Stomach smooth muscle (tissue), 2 donors: ENCODE data around the gene TMEM109.

Source experiments
- H3K27ac ChIP-seq: one replicate; pipeline ENCODE4 v1.7.0; 2013; ENCODE audit warnings: mild to moderate bottlenecking, low read length, inconsistent platforms
- H3K27me3 ChIP-seq, 2 donors: one replicate each; pipeline ENCODE4 v1.7.0; 2013; ENCODE audit warnings: low read length in 2 of 2; ENCODE audit not compliant: insufficient read depth in 2 of 2, control insufficient read depth in 1 of 2
- H3K36me3 ChIP-seq, 2 donors: one replicate each; pipeline ENCODE4 v1.7.0; 2013; ENCODE audit warnings: low read length in 2 of 2; ENCODE audit not compliant: control insufficient read depth in 2 of 2, insufficient read depth in 2 of 2
- H3K4me1 ChIP-seq: one replicate; pipeline ENCODE4 v1.7.0; 2013; ENCODE audit warnings: low read length; ENCODE audit not compliant: control insufficient read depth, insufficient read depth
- H3K4me3 ChIP-seq, 2 donors: one replicate each; pipeline ENCODE4 v1.7.0; 2013; ENCODE audit warnings: low read length in 2 of 2
- H3K9ac ChIP-seq, 2 donors: one replicate each; pipeline ENCODE4 v1.7.0; 2013; ENCODE audit warnings: low read length in 2 of 2, mild to moderate bottlenecking in 1 of 2
- H3K9me3 ChIP-seq, 2 donors: one replicate each; pipeline ENCODE4 v1.7.0; 2013; ENCODE audit warnings: low read length in 2 of 2; ENCODE audit not compliant: control insufficient read depth in 2 of 2
- donor health status: healthy.
- donor health status: Pancreatic carcinoma.

TMEM109 gene

DNA sequence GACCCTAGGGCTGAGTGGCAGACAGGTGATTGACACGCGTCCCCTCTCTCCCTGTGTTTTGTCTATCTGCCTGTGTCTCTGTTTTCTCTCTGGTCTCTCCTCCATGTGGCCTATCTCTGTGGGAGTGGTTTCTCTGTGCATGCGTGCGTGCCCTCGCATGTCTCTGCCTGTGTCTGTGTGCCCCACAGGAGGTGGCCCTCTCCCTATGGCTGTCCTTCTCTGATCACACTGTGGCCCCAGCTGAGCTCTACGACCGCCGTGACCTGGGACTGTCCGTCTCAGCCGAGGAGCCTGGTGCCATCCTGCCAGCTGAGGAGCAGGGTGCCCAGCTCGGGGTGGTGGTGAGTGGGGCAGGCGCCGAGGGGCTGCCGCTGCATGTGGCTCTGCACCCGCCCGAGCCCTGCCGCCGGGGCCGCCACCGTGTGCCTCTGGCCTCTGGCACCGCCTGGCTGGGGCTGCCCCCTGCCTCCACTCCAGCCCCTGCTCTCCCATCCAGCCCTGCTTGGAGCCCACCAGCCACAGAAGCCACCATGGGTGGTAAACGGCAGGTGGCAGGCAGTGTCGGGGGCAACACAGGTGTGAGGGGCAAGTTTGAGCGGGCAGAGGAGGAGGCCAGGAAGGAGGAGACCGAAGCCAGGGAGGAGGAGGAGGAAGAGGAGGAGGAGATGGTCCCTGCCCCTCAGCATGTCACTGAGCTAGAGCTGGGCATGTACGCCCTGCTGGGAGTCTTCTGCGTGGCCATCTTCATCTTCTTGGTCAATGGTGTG, 21.9 kb downstream of the TMEM109 start:
- H3K4me1 ChIP-seq = no peaks in the 10 kb centered on the region
- peaks cover 0 to 2% of the 10 kb centered on the region in 2 donors for H3K27me3 ChIP-seq
- no peak overlapping the region for H3K27ac ChIP-seq
- no peak overlapping the region for H3K4me3 ChIP-seq
- no peaks in the 10 kb centered on the region for H3K9me3 ChIP-seq
- no peak overlapping the region for H3K9ac ChIP-seq
- H3K36me3 ChIP-seq = peaks cover 3 to 7% of the 10 kb centered on the region in 2 donors

DNA sequence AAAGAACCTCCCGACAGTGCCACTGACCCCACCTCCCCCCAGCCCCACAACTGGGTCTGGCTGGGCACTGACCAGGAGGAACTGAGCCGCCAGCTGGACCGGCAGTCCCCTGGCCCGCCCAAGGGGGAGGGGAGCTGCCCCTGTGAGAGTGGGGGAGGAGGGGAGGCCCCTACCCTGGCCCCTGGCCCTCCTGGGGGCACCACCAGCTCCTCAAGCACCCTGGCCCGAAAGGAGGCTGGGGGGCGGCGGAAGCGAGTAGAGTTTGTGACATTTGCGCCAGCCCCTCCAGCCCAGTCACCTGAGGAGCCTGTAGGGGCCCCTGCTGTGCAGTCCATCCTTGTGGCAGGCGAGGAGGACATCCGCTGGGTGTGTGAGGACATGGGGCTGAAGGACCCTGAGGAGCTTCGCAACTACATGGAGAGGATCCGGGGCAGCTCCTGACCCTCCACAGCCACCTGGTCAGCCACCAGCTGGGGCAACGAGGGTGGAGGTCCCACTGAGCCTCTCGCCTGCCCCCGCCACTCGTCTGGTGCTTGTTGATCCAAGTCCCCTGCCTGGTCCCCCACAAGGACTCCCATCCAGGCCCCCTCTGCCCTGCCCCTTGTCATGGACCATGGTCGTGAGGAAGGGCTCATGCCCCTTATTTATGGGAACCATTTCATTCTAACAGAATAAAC, 22.6 kb downstream of the TMEM109 start:
- H3K4me3 ChIP-seq = no peak overlapping the region
- H3K27me3 ChIP-seq = peaks cover 0 to 2% of the 10 kb centered on the region in 2 donors
- H3K4me1 ChIP-seq = no peaks in the 10 kb centered on the region
- H3K9me3 ChIP-seq = no peaks in the 10 kb centered on the region
- H3K9ac ChIP-seq = no peak overlapping the region
- H3K27ac ChIP-seq = no peak overlapping the region
- peaks cover 3 to 11% of the 10 kb centered on the region in 2 donors for H3K36me3 ChIP-seq

DNA sequence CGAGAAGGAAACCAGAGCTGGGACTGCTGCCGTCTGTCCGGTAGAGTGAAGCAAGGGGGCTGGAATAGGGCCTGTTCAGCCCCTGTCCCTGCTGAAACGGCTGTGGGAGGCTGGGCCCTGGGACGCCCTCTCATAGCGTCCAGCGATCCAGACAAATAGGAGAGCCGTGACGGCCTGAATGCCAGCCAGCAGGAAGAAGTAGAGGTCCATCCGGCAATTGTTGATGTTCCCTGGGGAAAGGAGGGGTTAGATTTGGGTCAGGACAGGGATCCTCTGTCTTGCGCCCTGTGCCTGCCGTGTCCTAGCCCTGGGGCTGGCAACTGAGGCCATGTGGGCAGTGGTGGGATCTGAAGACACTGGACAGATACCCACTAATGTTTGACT, 23.2 kb downstream of the TMEM109 start:
- H3K27me3 ChIP-seq = peaks cover 0 to 2% of the 10 kb centered on the region in 2 donors
- H3K27ac ChIP-seq = no peak overlapping the region
- no peak overlapping the region for H3K4me3 ChIP-seq
- H3K36me3 ChIP-seq = peaks cover 3 to 14% of the 10 kb centered on the region in 2 donors
- H3K4me1 ChIP-seq = no peaks in the 10 kb centered on the region
- no peak overlapping the region for H3K9ac ChIP-seq
- no peaks in the 10 kb centered on the region for H3K9me3 ChIP-seq

DNA sequence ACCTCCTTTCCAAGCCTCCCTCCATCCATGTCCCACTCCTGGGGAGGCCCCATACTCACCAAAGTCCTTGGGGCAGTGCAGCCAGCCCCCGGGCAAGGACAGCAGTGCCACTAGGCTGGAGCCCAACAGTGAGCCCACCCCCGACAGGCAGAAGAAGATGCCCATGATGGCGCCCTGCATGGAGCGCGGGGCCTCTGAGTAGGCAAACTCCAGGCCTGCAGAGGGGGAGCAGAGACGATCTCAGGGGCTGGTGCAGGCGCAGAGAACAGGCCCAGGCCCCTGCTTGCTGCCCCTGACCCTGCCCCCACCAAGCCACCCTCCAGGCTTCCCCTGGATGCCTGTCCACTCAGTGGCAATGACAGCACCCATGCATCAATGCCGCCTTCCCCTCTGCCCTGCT, 23.9 kb downstream of the TMEM109 start:
- no peaks in the 10 kb centered on the region for H3K9me3 ChIP-seq
- H3K27ac ChIP-seq = no peak overlapping the region
- H3K36me3 ChIP-seq = peaks cover 3 to 17% of the 10 kb centered on the region in 2 donors
- no peaks in the 10 kb centered on the region for H3K4me1 ChIP-seq
- no peak overlapping the region for H3K4me3 ChIP-seq
- H3K9ac ChIP-seq = no peak overlapping the region
- H3K27me3 ChIP-seq = no peaks in the 10 kb centered on the region

DNA sequence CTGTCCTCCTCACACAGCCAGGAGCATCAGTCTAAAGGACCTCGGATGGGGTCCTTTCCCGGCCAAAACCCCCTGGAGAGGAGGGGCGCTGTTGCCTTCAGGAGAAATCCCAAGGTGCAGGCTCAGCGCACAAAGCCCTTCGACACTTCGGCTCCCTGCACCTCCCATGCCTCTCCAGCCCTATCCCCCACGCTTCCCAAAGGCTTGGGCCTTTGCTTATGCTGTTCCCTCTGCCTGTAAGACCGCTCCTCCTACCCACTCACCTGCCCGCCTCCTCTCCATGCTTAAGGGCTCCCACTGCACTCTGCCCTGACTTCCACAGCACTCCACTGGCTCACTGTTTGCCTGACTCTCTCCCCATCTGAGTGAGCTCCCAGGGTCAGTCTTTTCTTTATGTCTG, 24.5 kb downstream of the TMEM109 start:
- H3K27me3 ChIP-seq = no peaks in the 10 kb centered on the region
- H3K36me3 ChIP-seq = peaks cover 3 to 19% of the 10 kb centered on the region in 2 donors
- no peak overlapping the region for H3K4me3 ChIP-seq
- H3K27ac ChIP-seq = no peak overlapping the region
- no peaks in the 10 kb centered on the region for H3K4me1 ChIP-seq
- no peaks in the 10 kb centered on the region for H3K9me3 ChIP-seq
- H3K9ac ChIP-seq = no peak overlapping the region

DNA sequence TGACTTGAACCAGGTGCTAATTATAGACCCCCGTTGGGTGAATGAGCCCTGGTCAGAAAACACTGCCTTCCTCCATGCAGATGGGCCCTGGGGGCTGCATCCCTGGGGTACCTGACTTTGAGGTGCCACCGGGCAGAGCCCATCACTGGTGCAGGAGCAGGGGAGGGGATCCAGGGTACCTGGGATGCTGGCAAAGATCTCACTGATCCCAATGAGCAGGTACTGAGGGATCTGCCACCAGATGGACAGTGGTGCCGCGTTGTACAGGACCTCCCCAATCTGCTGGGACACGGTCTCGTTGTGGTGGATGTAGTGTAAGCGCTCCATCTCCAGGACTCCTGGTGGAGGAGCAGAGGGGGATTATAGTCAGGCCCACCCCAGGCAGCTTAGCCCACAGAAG, 25.3 kb downstream of the TMEM109 start:
- Histone ChIP-seq H3K9me3 (no peaks in the 10 kb centered on the region), H3K27me3 (no peaks in the 10 kb centered on the region), H3K27ac (no peak overlapping the region), H3K4me3 (no peak overlapping the region), H3K36me3 (peaks cover 3 to 20% of the 10 kb centered on the region in 2 donors), H3K9ac (no peak overlapping the region), H3K4me1 (no peaks in the 10 kb centered on the region)

DNA sequence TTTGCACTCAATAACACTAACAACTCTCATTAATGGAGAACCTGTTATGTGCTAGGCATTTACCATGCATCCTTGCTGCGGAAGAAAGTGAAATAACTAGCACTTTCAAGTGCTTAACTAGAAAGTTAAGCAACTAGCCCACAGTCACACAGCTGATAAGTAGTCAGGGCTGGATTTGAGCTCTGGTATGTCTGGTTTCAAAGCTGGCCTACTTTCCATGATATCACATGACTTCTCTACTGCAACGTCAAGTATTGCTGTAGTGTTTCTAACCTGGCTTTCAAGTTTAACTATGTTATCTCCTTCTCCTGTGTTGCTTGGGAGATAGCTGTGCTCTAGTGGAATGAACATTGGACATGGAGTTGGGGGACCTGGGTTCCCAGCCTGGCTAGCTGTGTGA, 25.9 kb downstream of the TMEM109 start:
- Histone ChIP-seq H3K9ac (no peak overlapping the region), H3K4me3 (no peak overlapping the region), H3K27me3 (no peaks in the 10 kb centered on the region), H3K9me3 (no peaks in the 10 kb centered on the region), H3K4me1 (no peaks in the 10 kb centered on the region), H3K27ac (no peak overlapping the region), H3K36me3 (peaks cover 3 to 23% of the 10 kb centered on the region in 2 donors)

DNA sequence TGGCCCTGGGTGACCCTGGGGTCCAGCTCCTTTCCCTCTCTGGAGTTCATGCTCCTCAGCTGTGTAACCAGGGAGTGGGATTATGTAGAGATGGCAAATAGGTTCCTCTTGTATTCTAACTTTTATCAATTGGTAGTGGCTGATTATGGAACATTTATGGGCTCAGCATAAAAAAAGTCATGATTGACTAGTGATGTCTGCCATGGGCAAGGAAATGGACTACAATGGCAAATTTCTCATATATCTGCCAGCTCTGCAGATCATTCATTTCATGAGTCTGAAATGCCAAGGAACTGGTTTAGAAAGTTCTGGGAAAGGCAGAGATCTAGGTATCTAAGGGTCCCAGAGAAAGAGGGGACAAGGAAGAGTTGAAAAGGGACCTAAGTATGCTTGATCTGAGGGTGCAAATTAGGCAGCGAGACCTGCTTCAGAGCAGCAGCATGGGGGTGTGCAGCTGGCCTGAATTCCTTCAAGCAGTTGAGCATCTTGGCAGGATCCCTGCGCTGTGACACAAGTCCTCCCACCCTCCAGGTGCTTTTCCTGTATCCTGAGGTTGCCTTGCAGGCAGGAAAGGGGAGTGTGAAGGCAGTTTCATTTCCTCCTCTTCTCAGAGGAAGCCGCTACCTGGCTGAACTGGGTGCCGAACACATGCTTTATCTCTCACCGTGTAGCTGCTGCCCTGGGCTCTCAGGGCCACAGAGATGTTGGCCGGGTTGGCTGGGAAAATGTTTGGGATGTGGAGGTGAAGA, 27.6 kb downstream of the TMEM109 start:
- Histone ChIP-seq H3K27ac (no peak overlapping the region), H3K9me3 (no peaks in the 10 kb centered on the region), H3K36me3 (peaks cover 6 to 29% of the 10 kb centered on the region in 2 donors), H3K4me1 (no peaks in the 10 kb centered on the region), H3K27me3 (no peaks in the 10 kb centered on the region), H3K9ac (no peak overlapping the region), H3K4me3 (no peak overlapping the region)

DNA sequence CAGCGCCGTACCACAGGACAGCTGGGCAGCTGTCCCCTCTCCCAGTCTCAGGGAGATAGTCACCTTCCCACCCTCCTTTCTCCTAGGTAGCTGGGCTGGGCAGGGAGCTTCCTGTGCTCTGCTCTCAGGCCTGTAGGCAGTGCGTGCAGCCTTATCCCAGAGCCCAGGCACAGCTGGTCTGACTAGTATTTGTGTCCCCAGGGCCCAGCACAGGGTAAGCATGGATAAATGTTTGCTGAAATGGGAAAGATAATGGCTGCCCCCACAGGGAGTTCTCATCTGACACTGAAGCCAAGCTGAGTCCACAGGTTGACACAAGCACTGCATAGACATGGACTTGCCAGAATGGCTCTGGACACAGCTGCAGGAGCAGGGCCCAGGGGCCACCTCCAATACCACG, 28.3 kb downstream of the TMEM109 start:
- Histone ChIP-seq H3K4me3 (no peak overlapping the region), H3K4me1 (no peaks in the 10 kb centered on the region), H3K9me3 (no peaks in the 10 kb centered on the region), H3K27me3 (no peaks in the 10 kb centered on the region), H3K27ac (no peak overlapping the region), H3K9ac (no peak overlapping the region), H3K36me3 (peaks cover 6 to 29% of the 10 kb centered on the region in 2 donors)

DNA sequence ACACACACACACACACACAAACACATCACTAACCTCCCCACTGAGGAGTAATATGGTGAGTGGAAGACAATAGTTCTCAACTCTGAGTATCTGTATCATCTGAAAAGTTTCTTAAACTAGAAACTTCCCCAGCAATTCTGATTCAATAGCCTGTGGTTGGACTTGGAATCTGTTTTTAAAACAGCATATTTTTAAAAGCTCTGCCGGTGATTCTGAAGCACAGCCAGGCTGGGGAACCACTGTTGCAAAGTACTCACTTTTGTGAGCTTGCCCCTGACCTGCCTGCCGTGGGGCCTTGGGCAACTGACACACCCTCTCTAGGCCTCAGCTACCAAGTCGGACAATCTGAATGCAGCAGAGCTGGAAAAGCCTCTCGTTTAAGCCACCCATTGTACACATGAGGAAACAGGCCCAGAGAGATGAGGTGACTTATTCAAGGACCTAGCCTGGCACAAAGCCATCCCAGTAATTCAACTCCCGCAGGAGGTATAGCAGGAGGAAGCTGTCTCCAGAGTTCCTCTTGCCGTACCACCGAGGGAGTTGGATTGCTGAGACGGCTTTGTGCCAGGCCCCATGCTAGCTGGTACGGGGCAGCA, 29.1 kb downstream of the TMEM109 start:
- Histone ChIP-seq H3K27me3 (no peaks in the 10 kb centered on the region), H3K27ac (no peak overlapping the region), H3K4me3 (no peak overlapping the region), H3K9me3 (no peaks in the 10 kb centered on the region), H3K4me1 (no peaks in the 10 kb centered on the region), H3K9ac (no peak overlapping the region), H3K36me3 (peaks cover 6 to 29% of the 10 kb centered on the region in 2 donors)
